GM13977 (cell line): ENCODE results near the gene PAX1.

ENCODE experiments used
- DNase-seq: peaks from one replicate; pipeline ENCODE4 v3.0.0; 2012; ENCODE audit warnings: low spot score
- in situ Hi-C: fragments of 300-500 bp; cut with MboI; formaldehyde crosslinking; loops from one replicate; pipeline ENCODE4 v1.12.0; 2022; ENCODE audit warnings: low sequenced_read_pairs, low pct_unique_long_range_greater_than_20kb, mixed read lengths, inconsistent platforms; ENCODE audit not compliant: unreplicated experiment
- TF ChIP-seq, protein P1 (sequence below): IDR thresholded peaks from 2 replicates; pipeline ENCODE4 v1.5.1; 2012; ENCODE audit warnings: mild to moderate bottlenecking, control low read depth; ENCODE audit not compliant: insufficient read depth; ENCODE audit errors: extremely low read depth, missing control alignments

PAX1 gene

DNA sequence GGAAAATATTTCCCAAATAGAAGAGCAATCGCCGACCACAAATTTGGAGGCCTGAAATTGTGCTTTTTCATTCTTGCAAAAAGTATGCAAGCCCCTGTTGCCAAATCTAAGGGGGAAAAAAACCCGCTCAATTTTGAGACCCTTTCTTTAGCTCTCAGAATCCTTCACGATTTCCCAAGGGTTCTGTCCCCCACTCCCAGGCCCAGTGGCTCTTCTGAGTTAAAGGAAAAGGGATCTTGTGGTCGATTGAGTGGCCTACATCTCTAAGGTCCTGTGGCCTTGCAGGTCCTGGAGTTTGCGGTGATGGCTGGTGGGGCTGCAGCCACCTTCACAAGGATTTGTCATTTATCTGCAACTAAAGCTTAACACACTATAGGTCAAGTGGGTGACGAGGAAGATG lies 1.8 kb downstream of the PAX1 start:
- DNase-seq = no peak
- TF ChIP-seq, protein P1, sequence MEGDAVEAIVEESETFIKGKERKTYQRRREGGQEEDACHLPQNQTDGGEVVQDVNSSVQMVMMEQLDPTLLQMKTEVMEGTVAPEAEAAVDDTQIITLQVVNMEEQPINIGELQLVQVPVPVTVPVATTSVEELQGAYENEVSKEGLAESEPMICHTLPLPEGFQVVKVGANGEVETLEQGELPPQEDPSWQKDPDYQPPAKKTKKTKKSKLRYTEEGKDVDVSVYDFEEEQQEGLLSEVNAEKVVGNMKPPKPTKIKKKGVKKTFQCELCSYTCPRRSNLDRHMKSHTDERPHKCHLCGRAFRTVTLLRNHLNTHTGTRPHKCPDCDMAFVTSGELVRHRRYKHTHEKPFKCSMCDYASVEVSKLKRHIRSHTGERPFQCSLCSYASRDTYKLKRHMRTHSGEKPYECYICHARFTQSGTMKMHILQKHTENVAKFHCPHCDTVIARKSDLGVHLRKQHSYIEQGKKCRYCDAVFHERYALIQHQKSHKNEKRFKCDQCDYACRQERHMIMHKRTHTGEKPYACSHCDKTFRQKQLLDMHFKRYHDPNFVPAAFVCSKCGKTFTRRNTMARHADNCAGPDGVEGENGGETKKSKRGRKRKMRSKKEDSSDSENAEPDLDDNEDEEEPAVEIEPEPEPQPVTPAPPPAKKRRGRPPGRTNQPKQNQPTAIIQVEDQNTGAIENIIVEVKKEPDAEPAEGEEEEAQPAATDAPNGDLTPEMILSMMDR = no peak
- in situ Hi-C loops = loop anchor here (10.0 to 25.0 kb wide), 3 partner anchors 182 to 880 kb away; partner anchors contain the start of genes FOXA2 and LINC00237

DNA sequence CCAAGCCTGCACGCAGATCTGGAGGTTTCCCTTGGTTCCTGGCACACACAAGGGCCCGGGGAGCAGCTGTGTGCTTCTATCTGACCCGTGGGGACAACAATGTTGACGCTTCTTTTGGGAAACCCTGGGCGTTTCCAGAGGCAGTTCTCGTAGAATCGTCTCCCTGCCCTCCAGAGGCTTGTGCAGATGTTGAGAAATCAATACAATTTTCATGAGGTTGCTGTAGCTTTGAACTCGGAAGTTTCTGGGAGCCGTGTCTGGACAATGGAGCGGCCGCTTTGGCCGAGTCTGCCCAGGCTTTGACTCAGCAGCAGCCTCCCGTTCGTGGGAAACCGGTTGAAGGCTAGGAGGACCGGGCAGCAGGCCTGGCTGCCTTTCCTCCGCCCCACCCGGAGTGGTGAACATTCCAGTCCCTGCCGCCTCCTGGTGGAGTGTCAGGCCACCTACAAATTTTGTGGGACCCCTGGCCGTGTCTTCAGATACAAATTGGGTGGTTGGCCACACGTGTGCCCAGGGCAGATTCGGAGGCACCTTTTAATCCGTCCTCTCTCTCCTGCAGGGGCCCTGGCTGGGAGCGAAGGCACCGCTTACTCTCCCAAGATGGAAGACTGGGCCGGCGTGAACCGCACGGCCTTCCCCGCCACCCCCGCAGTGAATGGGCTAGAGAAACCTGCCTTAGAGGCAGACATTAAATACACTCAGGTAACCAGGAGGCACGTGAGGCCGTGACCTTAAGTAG lies 2.7 kb downstream of the PAX1 start:
- TF ChIP-seq, protein P1 = no peak
- no peak for DNase-seq
- in situ Hi-C loops = loop anchor here (10.0 to 25.0 kb wide), 3 partner anchors 183 to 879 kb away; partner anchors contain the start of genes FOXA2 and LINC00237

DNA sequence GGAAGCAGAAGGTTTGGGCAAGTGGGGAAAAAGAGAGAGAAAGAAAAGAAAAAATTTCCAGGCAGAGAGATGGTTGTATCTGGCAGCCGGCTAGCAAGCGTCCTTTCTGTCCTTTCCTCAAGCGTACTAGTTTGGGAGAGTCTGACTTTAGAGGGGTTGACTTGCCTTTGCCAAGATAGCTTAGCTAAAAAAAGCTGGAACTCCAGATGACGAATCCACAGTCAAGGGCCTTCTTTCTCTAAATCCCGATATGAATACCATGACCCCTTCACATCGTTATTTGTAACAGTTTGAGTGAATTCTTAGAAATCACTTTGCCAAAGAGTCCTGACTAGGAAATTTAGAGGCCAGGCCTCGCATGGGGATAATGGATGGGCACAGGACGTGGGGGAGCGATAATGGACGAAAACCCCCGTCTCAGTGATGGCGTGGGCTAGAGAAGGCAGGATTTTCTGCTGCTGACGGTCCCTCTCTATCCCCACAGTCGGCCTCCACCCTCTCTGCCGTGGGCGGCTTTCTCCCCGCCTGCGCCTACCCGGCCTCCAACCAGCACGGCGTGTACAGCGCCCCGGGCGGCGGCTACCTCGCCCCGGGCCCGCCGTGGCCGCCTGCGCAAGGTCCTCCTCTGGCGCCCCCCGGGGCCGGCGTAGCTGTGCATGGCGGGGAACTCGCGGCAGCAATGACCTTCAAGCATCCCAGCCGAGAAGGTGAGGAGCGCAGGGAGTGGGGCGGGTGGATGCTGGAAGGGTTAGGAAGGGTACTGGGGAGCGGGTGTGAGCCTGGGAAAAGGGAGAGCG lies 3.5 kb downstream of the PAX1 start:
- in situ Hi-C loops = loop anchor here (10.0 to 25.0 kb wide), 3 partner anchors 184 to 878 kb away; partner anchors contain the start of genes FOXA2 and LINC00237
- TF ChIP-seq, protein P1 = no peak

DNA sequence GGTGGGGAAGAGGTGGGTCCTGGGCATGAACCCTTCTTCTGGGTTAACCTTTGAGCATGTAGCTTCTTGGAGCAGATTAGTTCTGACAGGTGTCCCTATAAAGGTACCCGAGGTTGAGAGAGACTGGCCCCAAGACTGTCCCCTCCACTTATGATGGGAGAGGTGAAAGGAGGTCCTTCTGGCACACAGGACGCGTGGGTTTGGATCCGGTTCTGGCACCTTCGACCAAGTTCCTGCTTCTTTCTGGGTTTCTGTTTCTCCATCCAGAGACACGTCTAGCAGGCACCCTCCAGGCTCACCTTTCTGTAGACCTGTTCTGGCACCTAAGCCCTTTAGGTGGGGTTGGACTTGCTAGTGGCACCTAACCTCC lies 4.1 kb downstream of the PAX1 start:
- TF ChIP-seq, protein P1 = no peak
- in situ Hi-C loops = loop anchor here (10.0 to 25.0 kb wide), 3 partner anchors 185 to 878 kb away; partner anchors contain the start of genes FOXA2 and LINC00237
- DNase-seq = no peak

More for the DNA sequence above, 3.5 kb downstream of the PAX1 start:
- no peak for DNase-seq

DNA sequence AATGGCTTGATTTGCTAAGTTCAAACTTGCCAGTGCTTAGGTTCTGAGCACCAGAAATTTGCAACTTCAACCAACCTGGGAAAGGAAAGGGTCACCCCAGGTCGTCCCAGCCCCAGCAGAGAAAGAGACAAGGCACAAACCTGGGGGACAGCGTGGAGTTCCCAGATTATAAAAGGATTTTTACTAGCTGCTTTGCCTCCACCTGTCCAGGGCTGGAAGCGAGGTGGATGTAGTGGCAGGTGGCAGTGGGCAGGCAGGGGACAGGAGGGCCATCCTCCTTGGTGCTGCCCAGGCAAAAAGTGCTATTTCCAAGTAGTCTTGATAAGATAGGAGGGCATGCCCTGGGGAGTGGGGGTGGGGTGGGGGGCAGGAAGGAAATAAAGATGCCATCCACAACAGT lies 4.9 kb downstream of the PAX1 start:
- TF ChIP-seq, protein P1 = no peak
- in situ Hi-C loops = loop anchor here (25.0 kb wide), 2 partner anchors 598 to 877 kb away; partner anchors contain the start of genes FOXA2 and LINC00237
- no peak for DNase-seq

DNA sequence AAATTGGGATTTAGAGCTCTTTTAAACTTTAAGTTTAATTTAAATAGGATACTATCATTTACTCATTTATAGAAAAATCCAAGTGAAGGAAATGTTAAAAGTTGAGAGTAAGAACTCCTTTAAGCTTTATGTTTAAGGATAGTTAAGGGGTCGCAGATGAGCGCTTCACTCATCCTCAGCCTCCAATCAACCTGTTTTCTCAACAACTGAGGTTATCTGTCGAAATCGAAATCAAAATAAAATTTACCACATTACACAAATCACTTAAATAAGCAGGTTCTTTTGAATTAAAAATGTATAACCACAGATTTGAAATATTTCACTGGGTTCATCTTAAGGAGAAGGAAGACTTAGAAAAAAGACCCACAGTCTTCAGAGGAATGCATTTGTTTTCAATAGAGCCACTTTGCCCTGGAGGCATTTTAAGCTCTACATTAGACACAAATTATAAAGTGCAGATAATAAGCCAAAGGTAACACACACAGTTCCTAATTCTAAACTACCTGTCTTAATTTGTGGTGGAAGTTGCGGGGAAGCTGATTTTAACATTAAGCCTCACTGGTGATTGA lies 5.5 kb downstream of the PAX1 start:
- in situ Hi-C loops = loop anchor here (25.0 kb wide), 2 partner anchors 599 to 876 kb away; partner anchors contain the start of genes FOXA2 and LINC00237
- DNase-seq = no peak
- TF ChIP-seq, protein P1 = no peak
